ENCODE measurements around the gene SHF.
"Not testable (repeated sequence)": the region's sequence is repeated elsewhere in the genome, so short reads cannot be mapped to it uniquely, and the experiment has no call there.

The SHF gene

GRCh38 chr15:45144775-45145174 is 43.0 kb downstream of the SHF start:
- no peak for DNase-seq

GRCh38 chr15:45143946-45144345 is 43.8 kb downstream of the SHF start:
- DNase-seq: no peak

- no peak for DNase-seq
Observed at GRCh38 chr15:45143056-45143455, 44.7 kb downstream of the SHF start.

GRCh38 chr15:45141386-45141785 is 46.4 kb downstream of the SHF start:
- no peak for DNase-seq

GRCh38 chr15:45140557-45141250 is 47.1 kb downstream of the SHF start:
- DNase-seq: no peak

GRCh38 chr15:45139770-45140169 is 48.0 kb downstream of the SHF start:
- no peak for DNase-seq

- DNase-seq: no peak
Observed at GRCh38 chr15:45138814-45139765, 48.7 kb downstream of the SHF start.

GRCh38 chr15:45137703-45138102 is 50.1 kb downstream of the SHF start:
- DNase-seq: no peak

- no peak for DNase-seq
Observed at GRCh38 chr15:45136378-45136764, 51.4 kb downstream of the SHF start.

GRCh38 chr15:45135705-45136377 is 51.9 kb downstream of the SHF start:
- DNase-seq: not testable (repeated sequence)

- no peak for DNase-seq
Observed at GRCh38 chr15:45134682-45135604, 52.8 kb downstream of the SHF start.

GRCh38 chr15:45134046-45134445 is 53.7 kb downstream of the SHF start:
- no peak for DNase-seq

GRCh38 chr15:45133561-45133920 is 54.2 kb downstream of the SHF start:
- no peak for DNase-seq

GRCh38 chr15:45132844-45133560 is 54.8 kb downstream of the SHF start:
- DNase-seq: no peak

- DNase-seq: no peak
Observed at GRCh38 chr15:45131510-45131909, 56.3 kb downstream of the SHF start.

- no peak for DNase-seq
Observed at GRCh38 chr15:45130291-45131000, 57.3 kb downstream of the SHF start.

GRCh38 chr15:45129651-45130129 is 58.1 kb downstream of the SHF start, which contains the start of the genes DUOX1 and DUOXA1:
TSS of gene DUOX1 (plus strand) at chr15:45129994. CDS start at chr15:45131967, 1,973 bp downstream.
TSS of gene DUOXA1 (minus strand) at chr15:45129879. CDS start at chr15:45123014, 6,865 bp downstream.
- DNase-seq: no peak

GRCh38 chr15:45128971-45129639 is 58.7 kb downstream of the SHF start:
- no peak for DNase-seq

- no peak for DNase-seq
Observed at GRCh38 chr15:45126535-45127158, 61.1 kb downstream of the SHF start.

GRCh38 chr15:45123397-45123796 is 64.4 kb downstream of the SHF start:
- DNase-seq: no peak

All from NCI-H1105 (cell line).